HG02973 (cell line): ENCODE data around the gene SH3PXD2A.
"Not testable (repeated sequence)": the region's sequence is repeated elsewhere in the genome, so short reads cannot be mapped to it uniquely, and the experiment has no call there.

Experiments
- ATAC-seq: cut with Tn5 transposase; IDR thresholded peaks from one replicate; pipeline ENCODE4 v1.9.1; 2021; ENCODE audit warnings: moderate library complexity; ENCODE audit not compliant: unreplicated experiment

SH3PXD2A gene

DNA sequence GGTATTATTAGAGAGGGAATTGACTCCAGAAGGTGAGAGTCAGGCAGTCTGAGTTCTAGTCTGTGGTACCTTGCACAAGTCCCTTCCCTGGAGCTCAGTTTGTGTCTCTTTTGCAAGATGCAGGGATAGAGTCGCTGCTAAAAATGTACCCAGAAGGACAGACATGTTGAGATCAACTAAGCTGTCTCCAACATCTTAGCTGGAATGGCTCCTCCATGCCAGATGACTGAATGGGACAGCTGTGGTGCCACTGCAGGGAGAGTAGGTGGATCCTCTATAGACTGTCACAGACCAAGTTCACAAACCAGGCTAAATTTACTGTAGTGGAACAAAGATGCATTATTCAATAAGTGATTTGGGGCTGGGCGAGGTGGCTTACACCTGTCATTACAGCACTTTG, 241.8 kb downstream of the SH3PXD2A start:
- ATAC-seq, result no peak

DNA sequence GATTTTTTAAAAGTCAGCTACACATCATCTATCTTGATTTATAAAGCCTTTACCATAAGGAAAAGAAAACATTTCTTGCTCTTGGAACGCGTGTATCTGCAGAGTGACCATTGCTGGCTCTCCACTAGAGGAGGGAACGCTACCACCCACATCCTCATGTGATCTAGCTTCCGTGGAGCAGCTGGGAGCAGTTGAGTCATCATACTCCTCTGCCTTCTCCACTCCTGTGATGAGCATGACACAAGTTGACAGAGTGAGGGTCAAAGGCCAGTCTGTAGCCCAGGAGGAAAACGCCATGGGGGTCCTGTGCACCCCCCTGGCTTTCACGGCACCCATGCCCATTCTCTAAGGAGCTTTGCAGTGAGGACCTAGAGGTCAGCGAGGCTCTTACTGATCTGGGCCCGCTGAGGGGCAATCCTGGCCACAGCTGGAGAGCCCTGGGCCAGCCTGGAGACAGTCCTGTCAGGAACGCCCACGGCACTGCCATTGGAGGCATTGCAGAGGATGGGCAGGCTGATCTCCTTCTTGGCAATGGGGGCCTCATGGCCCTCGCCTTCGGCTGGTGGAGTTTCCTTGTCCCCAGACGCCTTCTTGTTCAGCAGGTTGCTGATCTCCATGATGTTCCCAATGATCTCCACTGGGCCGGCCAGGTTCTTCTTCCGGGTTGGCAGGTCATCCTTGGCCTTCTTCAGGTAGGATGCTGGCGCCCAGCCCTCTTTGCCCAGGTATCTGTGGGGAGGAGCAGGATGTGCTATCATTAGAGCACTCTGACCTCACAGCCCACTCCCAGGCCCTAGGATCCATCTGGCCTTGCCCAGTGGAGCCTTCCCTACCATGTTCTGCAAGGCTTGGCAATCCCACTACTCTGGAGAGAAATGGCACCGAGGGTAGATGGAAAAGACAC, 242.7 kb downstream of the SH3PXD2A start:
- ATAC-seq, result no peak

DNA sequence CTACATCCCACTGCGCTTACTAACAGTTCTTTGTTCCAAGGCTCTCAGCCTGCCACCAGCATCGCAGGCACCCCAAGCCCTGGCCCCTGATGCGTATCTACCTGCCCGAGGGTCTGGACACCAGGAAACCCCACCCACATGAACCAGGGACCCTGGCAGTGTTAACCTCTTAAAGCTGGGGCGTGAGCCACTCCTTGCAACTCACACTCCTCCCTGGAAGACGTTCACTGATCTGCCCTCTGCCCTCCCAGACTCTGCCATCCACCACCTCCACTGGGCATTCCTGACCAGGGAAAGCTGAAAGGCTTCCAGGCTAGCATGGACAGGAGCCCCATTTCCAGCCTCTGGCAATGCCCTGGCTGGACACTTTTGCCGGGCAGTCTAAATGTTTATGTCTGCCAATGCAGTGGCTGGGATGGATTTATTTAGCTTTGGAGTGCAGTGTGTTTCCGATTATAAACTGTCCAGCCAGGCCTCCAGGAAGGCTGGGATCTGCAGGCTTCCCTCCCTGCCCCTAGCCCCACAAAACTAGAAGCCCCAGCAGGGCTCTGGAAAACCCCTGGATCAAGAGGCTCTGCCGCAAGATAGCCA, 244.4 kb downstream of the SH3PXD2A start:
- no peak for ATAC-seq

DNA sequence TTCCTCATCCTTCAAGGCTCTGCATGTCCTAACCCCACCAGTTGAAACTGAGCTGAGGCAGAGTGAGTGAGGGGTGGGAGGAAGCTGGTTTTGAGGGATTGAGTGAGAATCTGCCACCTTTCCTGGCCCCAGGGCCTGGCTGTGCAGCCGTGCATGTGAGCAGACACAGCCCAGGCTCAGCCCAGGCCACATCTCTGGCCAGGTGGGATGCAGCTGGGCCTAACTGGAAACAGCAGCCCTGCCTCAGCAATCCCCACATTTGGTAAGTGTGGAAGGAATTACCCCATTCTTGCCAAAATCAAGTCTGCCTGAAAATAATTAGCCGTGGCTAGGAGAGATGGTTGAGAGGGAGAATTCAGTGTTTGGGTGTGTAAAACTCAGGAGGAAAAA, 245.3 kb downstream of the SH3PXD2A start:
- no peak for ATAC-seq

DNA sequence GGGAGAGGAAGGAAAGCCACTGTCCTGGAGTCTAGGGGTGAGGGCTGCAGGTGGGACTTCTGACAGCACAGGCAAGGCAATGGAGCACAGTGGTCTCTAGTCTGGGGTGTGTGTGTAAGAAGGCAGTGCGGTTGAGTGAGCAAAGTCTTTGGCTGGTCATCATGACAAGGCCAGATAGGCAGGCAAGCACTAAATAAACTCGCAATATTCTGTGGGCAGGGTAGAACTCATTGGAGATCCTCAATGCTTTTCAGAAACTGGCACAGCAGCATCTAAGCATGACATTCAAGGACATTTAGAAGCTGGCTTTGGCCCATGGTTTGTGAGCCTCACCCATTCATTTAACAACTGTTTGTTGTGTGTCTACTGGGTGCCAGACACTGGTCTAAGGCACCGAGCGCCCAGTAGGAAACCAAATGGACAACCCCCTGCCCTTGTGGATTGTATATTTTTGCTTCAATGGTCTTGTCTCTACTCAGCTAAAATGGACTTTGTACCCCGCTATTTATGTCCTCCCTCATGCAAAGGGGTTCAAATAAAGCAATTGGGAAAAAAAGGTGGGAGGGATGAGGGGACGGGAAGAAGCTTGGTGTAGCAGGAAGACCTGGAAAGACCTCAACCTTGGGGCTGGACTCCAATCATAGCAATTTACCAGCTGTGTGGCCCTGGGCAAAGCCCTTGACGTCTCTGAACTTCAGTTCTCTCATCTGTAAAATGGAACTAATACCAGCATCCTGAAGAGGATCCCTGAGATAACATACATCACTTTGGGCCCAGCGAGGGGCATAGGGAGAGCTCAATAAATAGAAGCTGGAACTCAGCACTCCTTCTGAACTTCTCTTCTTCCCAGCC, 245.9 kb downstream of the SH3PXD2A start:
- ATAC-seq, result no peak

DNA sequence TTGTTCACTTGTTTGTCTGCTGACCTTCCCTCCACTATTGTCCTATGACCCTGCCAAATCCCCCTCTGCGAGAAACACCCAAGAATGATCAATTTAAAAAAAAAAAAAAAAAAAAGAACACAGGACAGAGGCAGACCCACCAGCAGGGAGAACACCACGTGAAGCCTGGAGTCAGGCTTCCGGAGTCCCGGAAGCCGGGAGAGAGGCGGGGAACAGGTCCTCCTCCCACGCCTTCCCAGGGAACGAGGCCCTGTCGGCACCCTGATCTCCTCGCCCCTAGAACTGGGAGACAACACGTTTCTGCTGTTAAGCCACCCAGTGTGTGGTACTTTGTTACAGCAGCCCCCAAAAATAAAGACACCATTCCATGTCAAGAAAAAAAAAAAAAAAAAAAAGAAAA, 247.3 kb downstream of the SH3PXD2A start:
- not testable (repeated sequence) for ATAC-seq

DNA sequence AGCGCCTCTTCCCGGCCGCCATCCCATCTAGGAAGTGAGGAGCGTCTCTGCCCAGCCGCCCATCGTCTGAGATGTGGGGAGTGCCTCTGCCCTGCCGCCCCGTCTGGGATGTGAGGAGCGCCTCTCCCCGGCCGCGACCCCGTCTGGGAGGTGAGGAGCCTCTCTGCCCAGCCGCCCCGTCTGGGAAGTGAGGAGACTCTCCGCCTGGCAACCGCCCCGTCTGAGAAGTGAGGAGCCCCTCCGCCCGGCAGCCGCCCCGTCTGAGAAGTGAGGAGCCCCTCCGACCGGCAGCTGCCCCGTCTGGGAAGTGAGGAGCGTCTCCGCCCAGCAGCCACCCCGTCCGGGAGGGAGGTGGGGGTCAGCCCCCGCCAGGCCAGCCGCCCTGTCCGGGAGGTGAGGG, 248.3 kb downstream of the SH3PXD2A start:
- not testable (repeated sequence) for ATAC-seq

DNA sequence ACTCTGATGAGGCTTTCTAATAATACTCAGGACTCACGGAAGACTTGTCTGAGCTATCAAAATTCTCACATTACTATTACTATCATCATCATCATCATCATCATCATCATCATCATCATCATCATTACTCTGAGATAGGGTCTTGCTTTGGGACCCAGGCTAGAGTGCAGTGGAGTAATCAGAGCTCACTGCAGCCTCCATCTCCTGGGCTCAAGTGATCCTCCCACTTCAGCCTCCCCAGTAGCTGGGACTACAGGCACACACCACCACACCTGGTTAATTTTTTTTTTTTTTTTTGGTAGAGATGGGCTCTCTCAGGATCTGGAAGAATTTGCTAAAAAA, 249.3 kb downstream of the SH3PXD2A start:
- not testable (repeated sequence) for ATAC-seq

DNA sequence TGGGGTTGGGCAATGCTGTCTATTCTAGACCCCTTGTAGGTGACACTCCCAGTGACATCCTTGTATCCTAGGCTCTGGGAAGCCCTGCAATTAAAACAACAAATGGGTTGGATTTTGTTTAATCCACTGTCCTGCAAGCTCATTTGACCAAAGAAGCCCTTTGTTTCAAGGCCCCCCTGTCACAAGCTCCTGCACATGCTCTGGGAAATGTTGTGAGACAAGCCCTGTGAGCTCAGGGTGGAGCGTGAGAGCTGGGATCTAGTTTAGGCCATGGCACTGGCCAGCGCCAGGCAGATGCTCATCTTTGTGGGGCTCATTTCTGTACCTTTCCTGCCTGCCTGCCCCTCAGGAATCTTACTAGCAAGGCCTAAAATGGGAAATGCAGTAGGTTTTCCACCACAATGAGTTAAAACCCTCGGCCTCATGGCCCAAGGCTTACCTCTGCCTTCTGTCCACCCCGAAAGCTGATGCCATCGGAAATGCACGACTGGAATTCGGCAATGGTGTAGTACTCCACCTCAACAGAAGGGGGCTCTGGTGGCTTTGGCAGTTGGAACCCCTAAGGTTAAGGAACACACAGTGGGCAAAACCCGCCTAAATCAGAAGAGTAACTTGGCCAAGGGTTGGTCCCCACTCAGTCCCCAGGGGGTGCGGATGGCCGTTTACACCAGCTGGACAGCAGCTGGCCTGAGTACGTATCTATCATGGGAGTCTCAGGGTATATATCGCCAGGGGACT, 249.8 kb downstream of the SH3PXD2A start:
- no peak for ATAC-seq

DNA sequence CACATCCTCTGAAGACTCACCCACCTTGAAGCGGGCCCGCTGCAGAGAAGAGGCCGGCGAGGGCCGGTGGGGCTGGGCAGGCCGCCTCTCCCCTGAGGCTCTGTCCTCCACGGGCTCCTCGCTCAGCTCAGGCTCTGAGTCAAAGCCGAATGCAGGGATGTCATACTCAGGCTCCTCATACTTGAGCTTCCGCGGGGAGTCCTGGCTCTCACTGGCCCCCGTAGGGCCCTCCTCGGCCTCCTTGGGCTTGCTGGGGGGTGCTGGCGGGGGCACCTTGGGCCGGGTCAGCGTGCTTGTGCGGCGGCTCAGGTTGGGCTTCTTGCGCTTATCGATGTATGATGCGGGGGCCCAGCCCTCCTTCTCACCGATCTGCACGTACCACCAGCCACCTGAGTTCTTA, 252.0 kb downstream of the SH3PXD2A start:
- no peak for ATAC-seq

DNA sequence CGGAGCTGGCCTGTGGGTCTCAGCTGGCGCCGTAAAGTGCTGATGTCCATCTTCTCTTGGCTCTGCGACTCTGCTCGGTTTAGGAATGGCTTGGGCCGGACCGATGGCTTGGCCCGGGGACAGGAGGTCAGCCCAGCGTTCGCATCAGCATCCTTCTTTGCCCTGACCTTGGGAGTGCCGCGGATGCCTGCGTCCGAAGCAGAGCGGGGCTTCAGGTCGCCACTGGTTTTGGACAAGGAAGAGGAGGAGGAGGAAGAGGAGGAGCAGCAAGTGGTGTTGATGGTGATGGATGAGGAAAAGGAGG, 252.6 kb downstream of the SH3PXD2A start:
- ATAC-seq, result no peak

DNA sequence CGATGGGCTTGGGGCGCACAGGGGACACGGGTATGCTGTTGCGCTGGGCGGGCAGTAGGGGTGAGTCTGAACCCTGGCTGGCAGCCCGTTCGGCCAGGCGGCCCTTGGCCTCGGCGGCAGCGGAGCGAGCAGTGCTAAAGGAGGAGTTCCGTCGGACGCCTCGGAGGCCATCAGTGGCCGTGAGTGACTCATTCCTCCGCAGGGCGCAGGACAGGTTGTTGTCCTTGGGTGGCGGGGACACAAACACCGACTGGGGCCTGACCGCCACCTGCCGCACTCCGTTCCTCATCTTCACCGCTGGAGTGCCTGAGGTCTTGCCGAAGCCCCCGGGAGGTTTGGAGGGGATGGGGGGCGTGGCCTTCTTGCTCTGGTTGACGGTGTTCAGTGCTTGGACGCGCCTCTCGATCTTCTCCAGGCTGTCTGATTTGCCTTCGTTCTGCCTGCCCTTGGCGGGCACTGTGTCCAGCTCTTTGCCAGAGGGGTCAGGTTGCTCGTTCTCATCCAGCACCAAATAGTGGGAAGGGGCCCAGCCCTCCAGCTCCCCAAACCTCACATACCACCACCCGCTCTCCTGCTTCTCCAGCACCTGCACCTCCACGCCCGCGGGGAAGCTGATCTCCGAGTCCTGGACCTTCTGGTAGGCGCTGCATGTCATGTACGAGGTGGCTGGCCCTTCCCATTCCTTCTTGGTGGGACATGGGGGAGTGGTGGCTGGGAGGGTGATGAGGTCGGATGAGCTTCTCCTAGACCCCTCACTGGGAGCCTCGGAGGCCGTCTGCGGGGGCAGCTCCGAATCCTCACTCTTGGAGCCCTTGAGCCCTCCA, 253.1 kb downstream of the SH3PXD2A start:
- no peak for ATAC-seq

DNA sequence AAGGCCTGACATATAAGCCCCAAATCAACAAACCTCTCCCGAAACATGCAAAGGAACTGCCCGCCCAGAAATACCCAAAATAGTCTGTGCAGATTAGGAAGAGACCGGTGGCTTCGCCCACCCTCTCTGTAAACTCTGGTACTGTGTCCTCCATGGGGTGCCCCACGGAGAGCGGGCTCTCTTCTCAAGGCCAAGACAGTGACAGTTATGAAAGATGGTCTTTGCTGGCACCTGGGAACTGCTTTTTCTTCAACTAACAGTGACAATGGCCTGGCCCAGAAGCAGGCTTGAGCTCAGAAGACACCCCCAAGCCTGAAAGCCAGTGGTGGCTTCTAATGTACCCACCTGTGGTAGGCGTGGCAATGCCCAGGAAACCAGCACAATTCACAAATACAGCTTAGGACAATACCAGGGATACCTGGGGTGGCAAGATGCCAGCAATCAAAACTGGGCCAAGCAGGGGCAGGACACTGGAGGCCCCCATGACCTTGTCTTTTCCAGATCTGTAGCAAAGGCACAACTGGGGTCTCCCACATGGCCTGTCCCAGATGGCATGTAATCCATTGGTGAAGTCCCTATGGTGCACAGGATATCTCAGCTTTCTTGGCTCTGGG, 254.3 kb downstream of the SH3PXD2A start:
- ATAC-seq, result no peak

DNA sequence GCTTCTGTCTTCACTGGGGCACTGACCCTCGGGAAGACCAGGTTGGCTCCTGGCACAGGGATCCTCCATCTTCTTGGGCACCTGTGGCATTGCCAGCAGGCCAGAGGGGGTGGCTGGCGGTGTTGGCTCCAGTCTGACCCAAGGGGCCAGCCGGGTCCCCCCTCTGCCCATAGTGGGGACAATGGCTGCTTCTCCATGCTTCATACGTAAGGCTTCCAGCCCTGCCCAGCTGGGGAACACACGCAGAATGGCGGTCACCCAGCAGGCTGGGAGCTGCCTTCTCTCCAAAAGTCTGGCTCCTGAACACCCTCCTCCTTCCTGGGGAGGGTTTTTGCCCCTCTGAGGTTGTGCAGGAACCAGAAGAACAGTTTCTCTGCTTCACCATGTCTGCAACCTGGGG, 255.1 kb downstream of the SH3PXD2A start:
- ATAC-seq, result no peak

DNA sequence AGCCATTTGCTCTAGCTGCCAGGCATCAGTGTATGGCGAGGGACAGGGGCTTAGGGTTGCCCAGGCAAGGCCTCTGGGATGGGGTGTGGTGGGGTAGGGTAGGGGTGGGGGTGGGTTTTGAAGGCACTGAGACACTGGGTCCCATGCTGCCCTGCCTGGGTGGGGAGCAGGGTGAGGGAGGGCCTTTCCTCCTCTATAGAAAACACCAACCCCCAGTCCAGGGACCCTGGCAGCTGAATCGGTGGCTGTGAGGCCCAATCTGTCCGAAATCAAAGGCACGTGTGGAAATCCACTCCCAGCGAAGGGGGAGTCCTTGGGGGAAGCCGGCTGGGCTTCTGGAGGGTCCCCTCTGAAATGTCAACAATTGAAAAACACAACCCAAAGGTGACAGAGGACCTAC, 255.5 kb downstream of the SH3PXD2A start:
- no peak for ATAC-seq

DNA sequence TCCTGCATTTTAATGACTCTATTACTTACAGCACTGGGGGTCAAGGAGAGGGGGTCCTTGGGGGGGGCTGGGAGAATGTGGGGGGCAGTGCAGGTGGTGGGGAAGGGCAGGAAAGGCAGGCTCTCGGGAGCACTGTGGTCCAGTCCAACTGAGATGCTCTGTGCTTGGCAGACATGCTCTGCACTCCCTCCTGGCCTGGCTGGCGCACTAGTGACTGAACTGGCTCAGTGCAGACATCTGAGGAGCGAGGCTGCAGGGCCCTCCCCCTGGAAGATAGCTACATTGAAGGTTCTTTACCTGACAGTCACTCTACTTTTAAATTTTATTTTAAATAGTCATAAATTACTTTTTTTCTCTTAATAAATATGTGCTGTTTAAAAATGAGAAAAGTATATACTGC, 256.2 kb downstream of the SH3PXD2A start:
- no peak for ATAC-seq

DNA sequence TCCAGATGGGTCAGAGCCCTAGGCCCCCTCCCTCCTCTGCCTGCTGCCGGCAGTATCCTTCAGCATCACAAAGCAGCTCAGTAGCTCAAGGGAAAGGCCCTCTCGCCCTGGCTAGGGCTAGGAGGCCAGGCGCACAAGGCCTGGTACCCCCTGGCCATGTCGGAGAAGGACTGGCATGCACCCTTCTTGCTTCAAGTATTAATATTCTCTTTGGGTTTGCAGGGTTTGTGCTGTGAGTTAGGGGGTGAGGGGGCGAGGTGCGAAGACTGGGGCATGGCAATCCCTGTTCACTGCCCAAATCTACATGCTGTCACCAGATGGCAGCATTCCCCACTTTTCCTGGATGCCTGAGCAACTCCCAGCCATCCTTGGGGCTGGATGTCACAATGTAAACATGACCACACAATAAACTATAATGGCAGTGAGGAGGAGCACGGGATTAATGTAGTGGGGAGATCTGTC, 256.7 kb downstream of the SH3PXD2A start:
- no peak for ATAC-seq

DNA sequence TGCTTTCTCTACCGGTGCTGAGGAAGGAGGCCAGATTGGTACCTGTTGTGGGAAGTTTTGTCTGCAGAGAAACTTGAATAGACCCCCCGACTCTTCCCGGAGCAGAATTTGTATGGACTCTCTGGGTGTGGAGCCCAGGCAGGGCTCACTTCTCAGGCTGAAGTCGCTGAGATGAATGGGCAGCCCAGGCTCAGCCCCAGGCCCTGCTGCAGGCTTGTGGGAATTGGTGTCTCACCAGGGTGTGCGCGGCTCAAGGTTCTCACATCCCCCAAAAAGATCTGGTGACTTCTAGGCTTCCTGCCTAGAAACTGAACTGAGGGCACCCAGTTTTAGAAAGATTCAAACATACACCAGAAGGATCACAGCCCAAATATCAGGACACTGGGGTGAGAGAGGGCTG, 258.4 kb downstream of the SH3PXD2A start:
- ATAC-seq, result no peak

DNA sequence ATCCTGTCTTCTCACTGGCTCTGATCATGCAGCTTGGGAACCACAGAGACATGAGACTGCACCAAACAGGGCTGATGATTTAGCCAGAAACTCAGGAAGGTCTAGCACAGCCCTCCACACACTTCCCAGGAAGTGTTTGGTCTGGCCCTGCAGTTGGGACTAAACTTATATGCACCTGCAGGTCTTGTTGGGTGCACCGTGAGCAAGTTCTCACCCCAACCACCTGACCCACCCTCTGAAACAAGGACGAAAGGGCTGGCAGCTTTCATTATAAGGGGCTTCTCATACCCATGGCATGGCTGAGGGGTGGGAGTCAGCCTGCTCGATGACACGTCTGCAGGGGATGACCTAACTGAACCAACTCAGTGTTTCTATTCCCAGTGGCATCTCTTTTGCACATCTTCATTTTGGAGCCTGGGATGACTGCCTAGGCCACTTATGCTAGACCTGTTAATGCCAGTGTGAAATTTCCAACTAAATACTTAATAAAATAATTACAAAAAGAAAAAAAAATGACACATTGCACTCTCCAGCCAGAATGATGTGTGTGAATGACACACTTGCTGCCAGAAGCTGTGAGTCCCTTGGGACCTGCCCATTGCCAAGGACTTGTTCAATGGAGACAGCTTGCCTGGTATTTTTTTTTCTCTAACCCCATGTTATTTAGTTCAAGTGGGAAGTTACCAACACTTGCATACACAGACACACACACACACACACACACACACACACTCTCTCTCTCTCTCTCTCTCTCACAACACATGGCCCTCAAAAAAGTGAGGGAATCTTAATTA, 259.2 kb downstream of the SH3PXD2A start:
- ATAC-seq, result no peak
